HG02970 (cell line): ENCODE data around the gene UBE2R2.
"Not testable (repeated sequence)": the region's sequence is repeated elsewhere in the genome, so short reads cannot be mapped to it uniquely, and the experiment has no call there.

ENCODE experiments used
- ATAC-seq: cut with Tn5 transposase; IDR thresholded peaks from one replicate; pipeline ENCODE4 v1.9.1; 2021; ENCODE audit warnings: mild to moderate bottlenecking, moderate library complexity, moderate number of reproducible peaks; ENCODE audit not compliant: unreplicated experiment, low FRiP score

The UBE2R2 gene, protein sequence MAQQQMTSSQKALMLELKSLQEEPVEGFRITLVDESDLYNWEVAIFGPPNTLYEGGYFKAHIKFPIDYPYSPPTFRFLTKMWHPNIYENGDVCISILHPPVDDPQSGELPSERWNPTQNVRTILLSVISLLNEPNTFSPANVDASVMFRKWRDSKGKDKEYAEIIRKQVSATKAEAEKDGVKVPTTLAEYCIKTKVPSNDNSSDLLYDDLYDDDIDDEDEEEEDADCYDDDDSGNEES

DNA sequence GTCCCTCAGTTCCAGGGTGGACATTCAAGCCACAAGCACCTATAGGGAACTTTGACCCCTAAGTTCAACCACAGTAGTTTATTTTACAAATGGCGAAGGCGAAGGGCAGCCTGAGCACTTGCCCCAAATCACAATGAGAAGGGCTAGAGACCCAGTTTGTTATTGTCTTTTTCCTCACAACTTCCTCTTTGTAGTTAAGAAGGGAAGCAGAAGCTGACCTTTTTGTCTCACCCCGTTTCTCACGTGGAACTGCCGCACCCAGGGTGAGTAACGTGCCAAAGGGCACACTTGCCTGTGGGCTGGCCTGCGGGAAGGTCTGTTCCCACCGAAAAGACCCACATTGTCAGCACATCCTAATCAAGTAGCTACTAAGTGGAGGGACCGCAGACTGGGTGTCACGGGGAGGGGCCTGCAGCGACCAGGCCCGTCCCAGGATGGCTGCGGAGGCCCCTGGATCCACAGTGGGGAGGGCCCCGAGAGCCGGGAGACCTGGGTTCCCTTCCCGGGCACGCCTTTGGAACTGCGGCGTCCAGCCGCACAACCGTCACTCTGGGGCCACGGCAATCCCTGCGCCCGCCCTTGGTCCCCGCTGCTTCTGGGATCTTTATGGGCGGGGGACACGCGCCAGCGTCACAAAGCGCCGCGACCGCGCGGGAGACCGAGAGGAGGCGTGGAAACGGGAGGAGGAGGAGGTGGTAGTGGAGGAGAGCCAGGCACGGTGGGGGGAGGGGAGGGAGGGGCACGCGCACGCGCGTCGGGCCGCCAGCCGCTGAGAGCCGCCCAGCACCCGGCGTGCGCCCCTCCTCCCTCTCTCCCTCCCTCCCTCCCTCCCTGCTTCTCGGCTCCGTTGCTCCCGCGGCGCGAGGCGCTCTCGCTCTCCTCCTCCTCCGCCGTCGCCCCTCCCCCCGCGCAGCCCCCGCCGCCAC, at the start of gene UBE2R2:
UBE2R2 (plus strand) TSS at position 834 of the 926 bp plus-strand sequence. CDS start 598 bp downstream, outside the sequence.
- ATAC-seq, result peak; percentile 61

DNA sequence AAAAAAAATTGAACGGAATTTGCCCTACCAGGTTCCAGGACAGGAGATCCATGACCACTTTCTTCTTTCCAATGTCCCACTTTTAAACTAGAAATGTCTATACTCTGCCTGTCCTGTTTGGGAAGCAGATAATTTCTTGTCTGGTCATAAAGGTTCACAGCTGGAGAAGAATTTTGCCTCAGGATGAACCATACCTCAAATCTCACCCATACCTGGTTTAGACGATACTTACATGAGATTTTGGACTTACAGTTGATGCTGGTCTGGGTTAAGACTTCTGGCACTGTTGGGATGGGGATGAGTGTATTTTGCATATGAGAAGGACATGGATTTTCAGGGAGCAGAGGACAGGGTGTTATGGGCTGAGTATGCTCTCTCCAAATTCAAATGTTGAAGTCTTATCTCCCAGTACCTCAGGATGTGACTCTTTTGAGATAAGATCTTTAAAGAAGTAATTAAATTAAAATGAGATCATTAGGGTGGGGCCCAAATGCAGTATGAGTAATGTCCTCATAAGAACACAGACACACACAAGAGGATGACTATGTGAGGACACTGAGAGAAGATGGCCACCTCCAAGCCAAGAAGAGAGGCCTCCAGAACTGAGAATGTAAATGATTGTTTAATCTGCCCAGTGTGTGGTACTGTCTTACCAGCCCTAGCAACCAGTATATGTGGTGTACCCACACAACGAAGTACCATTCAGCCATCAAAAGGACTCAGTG, 46.6 kb upstream of the UBE2R2 start:
- not testable (repeated sequence) for ATAC-seq

DNA sequence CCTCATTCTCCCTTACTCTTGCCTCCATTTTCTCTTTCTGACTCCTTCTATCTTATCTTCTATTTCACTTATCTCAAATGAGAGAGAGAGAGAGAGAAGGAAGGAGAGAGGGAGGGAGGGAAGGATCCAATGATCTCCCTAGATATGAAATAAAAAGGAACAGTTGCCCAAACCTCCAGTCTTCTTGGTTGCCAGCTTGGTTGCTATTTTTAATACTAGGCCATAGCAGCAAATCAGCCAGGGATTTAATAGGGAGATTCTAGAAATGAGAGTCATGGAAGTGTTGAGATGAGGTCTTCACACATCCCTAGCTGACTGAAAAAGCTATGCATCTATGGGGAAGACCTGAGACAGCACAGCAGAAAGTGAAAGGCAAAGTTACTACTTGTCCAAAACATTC, 43.8 kb upstream of the UBE2R2 start:
- ATAC-seq, result not testable (repeated sequence)

DNA sequence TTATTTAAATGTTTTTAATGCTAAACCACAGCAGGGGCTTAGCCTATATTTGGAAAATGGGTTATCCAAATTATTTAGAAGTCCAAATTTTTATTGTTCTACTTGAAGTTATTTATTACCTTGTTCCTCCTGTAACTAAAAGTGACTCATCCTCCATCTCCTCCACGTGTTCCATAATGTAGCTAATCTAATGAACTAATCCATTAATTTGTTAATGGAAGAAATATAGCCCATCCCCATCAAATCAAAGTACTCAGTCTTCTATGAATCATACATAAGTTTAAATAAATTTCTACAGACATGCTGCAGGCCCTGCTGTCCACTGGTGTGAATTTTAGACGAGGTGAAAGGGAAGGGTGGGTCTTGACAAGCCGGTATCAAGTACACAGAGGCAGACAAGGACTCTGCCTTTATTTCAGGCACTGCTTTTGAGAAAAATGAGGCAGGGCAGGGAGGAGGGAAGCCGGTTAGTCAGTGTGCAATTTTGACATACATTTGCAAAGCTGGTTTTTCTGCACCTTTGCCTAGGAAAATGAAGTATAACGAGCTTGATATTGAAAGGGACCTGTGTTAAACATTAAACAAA, 42.8 kb upstream of the UBE2R2 start:
- ATAC-seq, result not testable (repeated sequence)

DNA sequence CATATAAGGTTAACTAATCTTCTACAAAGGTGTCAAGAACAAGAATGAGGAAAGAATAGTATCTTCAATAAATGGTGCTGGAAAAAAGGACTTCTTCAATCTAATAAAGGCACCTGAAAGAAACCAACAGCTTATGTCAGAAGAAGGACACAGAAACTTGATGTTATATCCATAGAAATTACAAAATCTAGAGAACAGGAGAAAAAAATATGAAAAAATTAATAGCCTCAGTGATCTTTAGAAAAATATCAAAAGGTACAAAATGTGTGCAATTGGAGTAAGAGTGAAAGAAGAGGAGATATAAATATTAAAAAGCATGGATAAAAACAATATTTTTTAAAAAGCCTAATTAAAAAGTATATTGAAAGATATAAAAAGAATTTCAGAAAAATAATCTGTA, 40.4 kb upstream of the UBE2R2 start:
- ATAC-seq, result no peak

DNA sequence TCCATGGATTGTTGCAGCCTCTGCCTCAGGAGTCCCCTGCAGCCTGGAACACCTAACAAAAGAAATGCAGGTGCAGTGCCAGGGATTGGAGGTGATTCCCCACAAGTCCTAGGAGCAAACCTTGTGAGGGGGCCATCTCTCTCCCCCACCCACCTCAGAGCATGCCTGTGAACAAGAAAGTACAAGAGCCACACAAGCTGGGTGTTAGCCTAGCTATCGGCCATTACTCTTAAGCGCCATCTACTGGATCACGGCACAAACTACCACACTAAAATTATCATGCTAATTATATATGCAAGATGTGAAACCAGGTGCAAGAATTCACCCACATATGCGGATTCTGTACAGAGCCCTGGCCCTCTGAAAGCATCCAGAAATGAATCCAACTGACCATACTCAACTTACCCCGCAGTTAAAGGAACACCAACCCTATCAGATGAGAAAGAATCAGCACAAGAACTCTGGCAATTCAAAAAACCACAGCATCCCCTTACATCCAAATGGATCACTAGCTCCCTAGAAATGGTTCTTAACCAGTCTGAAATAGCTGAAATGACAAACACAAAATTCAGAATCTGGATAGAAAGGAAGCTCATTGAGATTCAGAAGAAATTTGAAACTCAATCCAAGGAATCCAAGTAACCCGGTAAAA, 38.1 kb upstream of the UBE2R2 start:
- ATAC-seq, result no peak

DNA sequence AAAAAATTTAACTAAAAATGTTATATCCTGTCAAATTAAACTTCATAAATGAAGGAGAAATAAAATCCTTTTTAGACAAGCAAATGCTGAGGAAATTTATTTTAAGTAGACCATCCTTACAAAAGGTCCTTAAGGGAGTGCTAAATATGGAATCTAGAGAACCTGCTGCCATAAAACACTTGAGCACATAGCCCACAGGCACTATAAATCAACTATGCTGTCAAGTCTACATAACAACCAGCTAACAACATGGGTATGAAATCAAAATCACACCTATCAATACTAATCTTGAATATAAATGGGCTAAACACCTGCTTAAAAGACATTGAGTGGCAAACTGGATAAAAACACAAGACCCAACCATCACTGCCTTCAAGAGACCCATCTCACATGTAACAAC, 36.7 kb upstream of the UBE2R2 start:
- ATAC-seq, result no peak

DNA sequence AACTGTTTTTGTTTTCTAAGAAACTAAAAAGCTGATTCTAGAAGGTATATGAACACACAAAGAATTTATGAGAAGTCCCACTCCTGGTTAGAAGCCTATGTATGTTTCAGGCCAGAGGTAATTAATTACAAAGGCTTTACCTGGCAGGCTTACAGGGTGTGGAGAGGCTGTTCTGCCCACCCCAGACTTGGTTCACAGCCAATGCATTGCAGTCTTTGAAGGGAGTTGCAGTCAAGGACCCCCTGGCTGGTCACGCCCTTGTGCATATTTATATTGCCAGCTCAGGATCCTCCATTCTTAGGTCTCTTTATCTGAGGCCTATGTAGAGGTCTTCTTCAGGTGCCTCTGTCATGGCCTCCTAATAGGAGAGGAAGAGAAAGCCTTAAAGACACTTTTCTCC, 35.2 kb upstream of the UBE2R2 start:
- no peak for ATAC-seq

DNA sequence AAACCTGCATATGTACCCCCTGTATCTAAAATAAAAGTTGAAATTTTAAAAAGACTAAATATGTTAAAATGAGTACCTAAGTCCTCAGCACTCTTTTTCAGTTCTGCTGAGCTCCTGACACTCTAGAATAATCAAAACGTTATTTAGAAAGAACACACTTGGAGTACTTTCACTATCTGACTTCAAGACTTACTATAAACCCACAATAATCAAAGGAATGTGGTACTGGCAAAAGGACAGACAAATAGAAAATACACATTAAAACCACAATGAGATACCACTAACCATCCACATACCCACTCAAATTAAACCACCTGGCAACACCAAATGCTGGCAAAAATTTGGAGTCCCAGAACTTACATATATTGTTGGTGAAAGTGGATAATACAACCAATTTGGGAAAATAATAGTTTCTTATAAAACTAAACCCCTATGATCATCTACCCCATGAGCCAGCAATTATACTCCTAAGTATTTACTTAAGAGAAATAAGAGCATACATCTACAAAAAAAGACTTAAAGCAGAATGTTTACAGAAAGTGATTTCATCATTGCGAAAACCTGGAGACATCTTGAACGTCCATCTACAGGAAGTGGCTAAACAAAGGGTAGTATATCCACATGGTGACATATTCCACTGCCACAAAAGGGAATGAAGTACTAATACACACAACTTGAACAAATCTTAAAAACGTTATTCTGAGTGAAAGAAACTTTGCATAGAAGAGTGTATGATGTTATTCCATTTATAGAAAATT, 34.4 kb upstream of the UBE2R2 start:
- no peak for ATAC-seq

DNA sequence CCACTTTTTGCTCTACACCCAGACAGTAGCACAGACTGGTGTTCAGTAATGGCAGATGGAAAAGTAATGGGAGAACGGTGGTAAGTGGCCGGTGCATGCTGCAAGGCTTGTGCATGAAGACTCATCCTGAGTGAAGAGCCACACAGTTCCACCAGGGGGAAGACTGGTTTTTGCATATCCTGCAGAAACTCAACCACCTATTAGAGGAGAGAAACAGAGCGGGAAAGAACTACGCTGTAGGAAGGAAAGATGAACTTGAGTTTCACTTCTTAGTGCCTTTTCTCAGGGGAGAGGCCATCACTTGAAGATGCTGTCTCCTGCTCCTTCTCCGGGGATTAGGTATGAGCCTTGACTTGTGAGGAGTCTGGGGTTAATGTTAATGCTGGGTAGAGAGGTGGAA, 31.0 kb upstream of the UBE2R2 start:
- no peak for ATAC-seq

DNA sequence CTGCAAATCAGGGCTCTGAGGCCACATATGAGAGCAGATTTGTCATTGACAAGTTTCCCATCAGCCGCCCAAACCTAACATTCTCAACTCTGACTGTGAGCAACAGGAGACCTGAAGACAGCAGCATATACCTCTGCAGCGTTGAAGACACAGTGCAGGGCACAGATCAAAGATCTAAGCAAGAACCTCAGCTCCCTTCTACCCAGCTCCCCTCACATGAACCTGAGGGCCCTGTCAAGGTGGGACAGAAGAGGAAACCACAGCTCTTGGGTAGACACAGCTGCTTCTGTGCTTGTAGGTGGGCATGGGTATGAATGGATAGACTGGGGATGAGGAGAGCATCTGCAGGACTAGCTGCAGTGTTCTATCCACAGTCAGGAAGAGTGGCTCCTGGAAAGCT, 30.3 kb upstream of the UBE2R2 start:
- no peak for ATAC-seq

DNA sequence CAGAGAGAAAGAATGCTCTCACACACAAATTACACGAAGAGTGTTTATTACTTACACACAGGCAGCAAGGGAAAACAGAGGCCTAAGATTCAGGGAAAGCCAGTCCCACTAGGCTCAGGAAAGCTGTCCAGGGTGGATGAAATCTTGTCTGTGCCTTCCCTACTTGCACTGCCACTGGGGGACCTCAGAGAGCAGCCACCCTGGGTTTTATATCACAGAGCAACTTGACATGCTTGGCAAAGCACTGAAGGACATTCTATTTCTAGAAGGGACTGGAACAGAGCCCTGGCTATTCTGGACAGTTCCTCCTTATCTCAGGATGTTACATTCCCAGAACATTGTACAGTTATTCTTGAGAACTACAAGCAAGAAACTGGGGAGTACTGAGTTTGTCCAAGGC, 29.1 kb upstream of the UBE2R2 start:
- no peak for ATAC-seq

DNA sequence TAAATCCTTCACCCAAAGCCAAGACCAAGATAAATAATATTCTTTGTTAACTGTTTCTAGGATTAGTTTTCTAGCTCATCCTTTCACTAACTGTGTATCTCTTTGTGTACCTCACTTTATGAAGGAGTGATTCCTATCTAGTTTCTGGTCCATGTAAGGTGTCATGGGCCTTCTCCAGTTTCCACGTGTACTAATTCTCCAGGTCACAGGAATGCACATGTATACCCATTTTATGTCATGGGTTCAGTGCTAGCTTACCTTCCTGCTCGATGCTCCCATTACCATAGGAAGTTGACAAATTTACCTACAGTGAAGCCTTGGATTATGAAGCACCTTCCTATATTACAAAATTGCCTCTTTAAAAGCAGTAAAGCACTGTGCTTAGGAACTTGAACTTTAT, 27.5 kb upstream of the UBE2R2 start:
- not testable (repeated sequence) for ATAC-seq

DNA sequence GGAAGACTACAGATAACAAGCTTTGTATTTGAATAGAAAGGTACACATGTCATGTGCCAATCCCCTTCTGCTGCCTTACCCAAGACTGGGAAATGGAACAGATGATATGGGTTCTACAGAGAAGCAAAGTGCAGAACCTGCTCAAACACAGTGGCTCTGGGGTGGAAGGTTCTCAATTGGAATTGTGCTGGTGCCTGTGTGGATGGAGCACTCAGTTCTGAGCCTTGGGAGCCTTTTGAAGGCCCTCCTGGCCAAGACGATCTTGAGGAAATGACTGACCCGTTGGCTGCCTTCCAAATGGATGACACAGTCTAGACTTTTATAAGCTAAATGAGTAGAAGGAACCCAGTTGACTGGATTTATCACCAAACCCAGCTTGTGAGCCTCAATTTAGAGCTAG, 25.8 kb upstream of the UBE2R2 start:
- no peak for ATAC-seq

DNA sequence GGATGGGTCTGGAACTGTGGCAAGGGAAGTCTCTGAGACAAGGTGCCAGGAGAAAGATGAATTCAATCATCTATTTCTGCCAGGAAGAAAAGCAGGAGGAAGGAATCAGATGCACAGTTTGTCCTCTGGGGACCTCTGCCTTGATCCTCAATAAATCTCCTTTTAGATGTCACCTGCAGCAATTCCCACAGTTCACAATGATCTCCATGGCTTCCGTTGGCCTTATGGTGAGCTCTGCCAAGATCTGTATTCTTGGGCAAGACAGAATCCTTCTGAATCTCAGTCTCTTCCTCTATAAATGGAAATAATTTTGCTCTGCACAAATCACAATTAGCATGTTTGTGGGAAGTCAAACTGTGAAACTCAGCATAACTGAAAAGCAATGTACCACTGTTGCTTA, 23.5 kb upstream of the UBE2R2 start:
- not testable (repeated sequence) for ATAC-seq

DNA sequence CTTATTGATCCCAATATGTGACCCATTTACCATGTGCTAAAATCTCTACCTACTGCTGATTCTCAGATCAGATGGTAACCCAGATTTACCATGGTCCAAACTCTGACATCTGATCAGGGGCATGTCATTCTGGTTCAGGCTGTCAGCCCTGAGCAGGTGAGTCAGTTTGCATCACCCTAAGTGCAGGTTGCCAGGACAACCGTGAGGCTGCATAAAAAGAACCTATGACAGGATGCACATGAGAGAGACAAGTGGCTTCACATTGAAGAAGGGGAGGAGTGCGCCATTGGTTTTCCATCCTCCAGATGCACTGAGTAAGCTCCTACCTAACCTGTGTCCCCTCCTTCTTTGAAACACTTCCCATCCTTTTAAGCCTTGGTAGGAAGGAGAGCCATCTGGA, 22.4 kb upstream of the UBE2R2 start:
- ATAC-seq, result no peak

DNA sequence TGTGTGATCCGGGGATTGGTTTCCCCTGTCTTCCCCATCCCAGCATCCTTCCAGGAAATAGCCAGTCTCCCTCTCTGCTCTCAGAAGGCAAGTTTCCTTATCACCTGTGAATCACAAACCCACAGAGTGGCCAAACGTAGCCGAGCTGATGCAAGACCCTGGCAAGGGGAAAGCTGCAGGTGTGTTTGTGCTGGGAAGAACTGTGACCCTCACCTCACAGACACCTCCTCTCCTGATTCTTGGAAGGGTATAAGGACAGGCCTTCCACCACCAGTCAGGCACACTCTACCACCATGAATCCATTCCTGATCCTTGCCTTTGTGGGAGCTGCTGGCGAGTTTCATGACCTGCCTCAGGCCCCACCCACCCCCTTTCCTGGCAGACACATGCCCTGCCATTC, 21.7 kb upstream of the UBE2R2 start, which contains the start of gene PRSS3:
PRSS3 (plus strand) TSS at position 281 of the 400 bp plus-strand sequence; CDS start at position 294, 13 bp downstream.
- ATAC-seq, result no peak

DNA sequence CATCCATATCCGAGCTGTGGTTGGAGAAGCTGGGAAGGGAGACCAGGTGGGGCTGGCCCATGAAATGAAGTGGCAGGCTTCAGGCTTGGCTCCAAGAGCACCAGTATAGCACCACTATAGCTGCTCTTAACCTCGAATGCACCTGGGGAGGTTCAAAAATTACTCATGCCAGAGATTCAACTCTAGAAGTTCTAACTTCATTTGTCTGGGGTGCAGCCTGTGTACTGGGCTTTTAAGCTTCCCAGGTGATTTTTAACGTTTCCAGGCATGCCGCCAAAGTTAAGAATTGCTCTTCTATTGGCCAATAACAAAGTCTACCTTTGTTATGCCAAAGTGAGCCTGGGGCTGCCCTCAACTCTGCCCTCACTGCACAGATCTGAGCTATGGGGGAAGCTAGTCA, 21.1 kb upstream of the UBE2R2 start:
- ATAC-seq, result no peak

DNA sequence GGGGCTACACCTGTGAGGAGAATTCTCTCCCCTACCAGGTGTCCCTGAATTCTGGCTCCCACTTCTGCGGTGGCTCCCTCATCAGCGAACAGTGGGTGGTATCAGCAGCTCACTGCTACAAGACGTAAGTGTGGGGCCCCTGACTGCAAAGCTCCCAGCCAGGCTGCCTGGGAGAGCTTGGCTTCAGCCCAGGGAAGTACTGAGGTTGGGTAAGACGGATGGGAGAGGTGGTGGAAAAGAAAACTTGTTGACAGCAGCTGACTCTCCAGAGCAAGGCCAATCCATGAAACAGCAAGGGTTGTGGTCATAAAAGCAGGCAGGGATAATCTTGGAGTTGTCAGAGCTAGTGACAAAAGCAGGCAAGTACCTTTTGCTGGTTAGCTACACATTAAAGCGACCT, 20.3 kb upstream of the UBE2R2 start:
- not testable (repeated sequence) for ATAC-seq
